ENCODE results near the gene ACAP3.

Gene ACAP3

DNA sequence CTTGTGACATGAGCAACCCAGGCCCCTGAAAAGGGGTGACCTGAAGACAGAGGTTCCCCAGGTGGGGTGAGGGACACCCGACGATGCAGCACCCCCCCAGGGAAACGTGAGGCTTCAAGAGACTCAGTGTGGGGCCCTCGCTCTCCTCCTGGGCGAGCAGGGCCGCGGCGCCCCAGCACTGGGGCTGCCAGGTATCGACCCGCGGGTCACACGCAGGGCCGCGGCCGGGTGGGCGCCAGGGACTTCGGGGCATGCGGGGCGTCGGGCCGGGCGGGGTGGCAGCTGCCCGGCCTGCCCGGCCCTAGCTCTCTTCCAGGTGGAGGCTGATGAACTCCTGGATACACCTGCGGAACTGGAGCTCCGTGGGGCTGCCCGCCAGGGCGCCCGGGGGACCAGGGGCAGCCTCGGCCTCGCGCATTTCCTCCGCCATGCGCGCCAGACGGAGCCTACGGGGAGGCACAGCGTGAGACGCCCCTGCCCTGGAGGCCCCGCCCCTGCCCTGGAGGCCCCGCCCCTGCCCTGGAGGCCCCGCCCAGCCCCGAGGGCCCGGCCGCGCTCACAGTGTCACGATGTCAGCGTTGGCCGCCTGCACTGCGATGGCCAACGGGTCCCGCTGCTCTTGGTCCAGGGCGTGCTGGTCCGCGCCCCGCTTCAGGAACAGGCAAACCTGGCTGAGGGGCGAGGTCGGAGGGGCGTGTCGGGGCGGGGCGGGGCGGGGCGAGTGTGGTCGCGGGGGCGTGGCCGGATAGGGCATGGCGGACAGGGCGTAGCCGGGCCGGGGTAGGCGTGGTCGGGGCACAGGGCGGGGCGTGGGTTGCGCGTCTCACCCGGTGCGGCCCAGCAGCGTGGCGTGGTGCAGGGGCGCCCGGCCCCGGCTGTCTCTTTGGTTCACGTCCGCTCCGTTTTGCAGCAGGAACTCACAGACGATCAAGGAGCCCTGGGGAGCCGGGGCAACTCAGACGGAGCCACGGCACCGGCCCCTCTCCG lies 14.2 kb downstream of the ACAP3 start:
- Histone ChIP-seq H3K27me3 (ENCODE audit: insufficient read depth, low read length, poor library complexity, severe bottlenecking) (no peaks in the 10 kb centered on the region), H3K36me3 (ENCODE audit: insufficient read depth, low read length) (no peaks in the 10 kb centered on the region), H3K4me3 (ENCODE audit: low read length, poor library complexity, severe bottlenecking) (no peak overlapping the region), H3K9ac (ENCODE audit: low read depth, low read length, poor library complexity, severe bottlenecking) (no peak overlapping the region), H3K4me1 (ENCODE audit: insufficient read depth, low read length, poor library complexity, severe bottlenecking) (no peaks in the 10 kb centered on the region), H3K4me2 (ENCODE audit: low read depth, low read length, poor library complexity, severe bottlenecking) (no peak overlapping the region), H3K9me3 (ENCODE audit: insufficient read depth, low read depth, low read length) (no peaks in the 10 kb centered on the region), H3K79me2 (ENCODE audit: insufficient read depth, low read length) (no peaks in the 10 kb centered on the region), H3K9me2 (replicated peaks; ENCODE audit: low read depth, low read length) (no peaks in the 10 kb centered on the region), H2AFZ (ENCODE audit: low read length) (no peak overlapping the region), H3F3A (ENCODE audit: low read depth) (no peaks in the 10 kb centered on the region), H4K20me1 (ENCODE audit: insufficient read depth, low read length, poor library complexity, severe bottlenecking) (no peaks in the 10 kb centered on the region)
- TF ChIP-seq, protein P1, sequence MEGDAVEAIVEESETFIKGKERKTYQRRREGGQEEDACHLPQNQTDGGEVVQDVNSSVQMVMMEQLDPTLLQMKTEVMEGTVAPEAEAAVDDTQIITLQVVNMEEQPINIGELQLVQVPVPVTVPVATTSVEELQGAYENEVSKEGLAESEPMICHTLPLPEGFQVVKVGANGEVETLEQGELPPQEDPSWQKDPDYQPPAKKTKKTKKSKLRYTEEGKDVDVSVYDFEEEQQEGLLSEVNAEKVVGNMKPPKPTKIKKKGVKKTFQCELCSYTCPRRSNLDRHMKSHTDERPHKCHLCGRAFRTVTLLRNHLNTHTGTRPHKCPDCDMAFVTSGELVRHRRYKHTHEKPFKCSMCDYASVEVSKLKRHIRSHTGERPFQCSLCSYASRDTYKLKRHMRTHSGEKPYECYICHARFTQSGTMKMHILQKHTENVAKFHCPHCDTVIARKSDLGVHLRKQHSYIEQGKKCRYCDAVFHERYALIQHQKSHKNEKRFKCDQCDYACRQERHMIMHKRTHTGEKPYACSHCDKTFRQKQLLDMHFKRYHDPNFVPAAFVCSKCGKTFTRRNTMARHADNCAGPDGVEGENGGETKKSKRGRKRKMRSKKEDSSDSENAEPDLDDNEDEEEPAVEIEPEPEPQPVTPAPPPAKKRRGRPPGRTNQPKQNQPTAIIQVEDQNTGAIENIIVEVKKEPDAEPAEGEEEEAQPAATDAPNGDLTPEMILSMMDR (conservative IDR thresholded peaks at IDR 0.05; ENCODE audit: low read length) = no peak
- no peak for TF ChIP-seq EZH2phosphoT487 (IDR thresholded peaks at IDR 0.05; ENCODE audit: borderline replicate concordance)

DNA sequence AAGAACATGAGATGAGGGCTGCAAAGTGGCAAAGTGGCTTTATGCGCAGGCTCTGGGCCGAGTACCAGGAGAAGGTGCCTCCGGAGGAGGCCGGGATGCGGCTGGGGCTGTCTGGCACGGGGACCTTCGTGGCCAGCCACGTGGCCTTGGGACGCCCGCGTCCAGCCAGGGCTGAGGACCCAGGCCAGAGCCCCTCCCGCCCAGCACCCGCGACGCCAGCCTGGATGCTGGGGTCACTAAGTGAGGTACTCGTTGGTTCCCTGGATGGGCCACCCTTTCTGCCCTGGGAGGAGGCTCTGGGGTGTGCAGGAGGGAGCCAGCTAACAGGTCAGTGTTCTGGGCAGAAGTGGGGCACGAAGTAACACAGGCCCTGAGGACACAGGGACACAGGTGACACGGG lies 14.9 kb downstream of the ACAP3 start:
- H3K9me3 ChIP-seq (ENCODE audit: insufficient read depth, low read depth, low read length) = no peaks in the 10 kb centered on the region
- no peaks in the 10 kb centered on the region for H3K9me2 ChIP-seq (replicated peaks; ENCODE audit: low read depth, low read length)
- no peaks in the 10 kb centered on the region for H3F3A ChIP-seq (ENCODE audit: low read depth)
- no peak overlapping the region for H3K9ac ChIP-seq (ENCODE audit: low read depth, low read length, poor library complexity, severe bottlenecking)
- H3K36me3 ChIP-seq (ENCODE audit: insufficient read depth, low read length) = no peaks in the 10 kb centered on the region
- H3K4me2 ChIP-seq (ENCODE audit: low read depth, low read length, poor library complexity, severe bottlenecking) = no peak overlapping the region
- H3K4me3 ChIP-seq (ENCODE audit: low read length, poor library complexity, severe bottlenecking) = no peak overlapping the region
- TF ChIP-seq EZH2phosphoT487 (IDR thresholded peaks at IDR 0.05; ENCODE audit: borderline replicate concordance) = no peak
- TF ChIP-seq, protein P1 (conservative IDR thresholded peaks at IDR 0.05; ENCODE audit: low read length) = no peak
- no peak overlapping the region for H2AFZ ChIP-seq (ENCODE audit: low read length)
- no peaks in the 10 kb centered on the region for H3K27me3 ChIP-seq (ENCODE audit: insufficient read depth, low read length, poor library complexity, severe bottlenecking)
- H4K20me1 ChIP-seq (ENCODE audit: insufficient read depth, low read length, poor library complexity, severe bottlenecking) = no peaks in the 10 kb centered on the region
- H3K4me1 ChIP-seq (ENCODE audit: insufficient read depth, low read length, poor library complexity, severe bottlenecking) = no peaks in the 10 kb centered on the region
- no peaks in the 10 kb centered on the region for H3K79me2 ChIP-seq (ENCODE audit: insufficient read depth, low read length)

DNA sequence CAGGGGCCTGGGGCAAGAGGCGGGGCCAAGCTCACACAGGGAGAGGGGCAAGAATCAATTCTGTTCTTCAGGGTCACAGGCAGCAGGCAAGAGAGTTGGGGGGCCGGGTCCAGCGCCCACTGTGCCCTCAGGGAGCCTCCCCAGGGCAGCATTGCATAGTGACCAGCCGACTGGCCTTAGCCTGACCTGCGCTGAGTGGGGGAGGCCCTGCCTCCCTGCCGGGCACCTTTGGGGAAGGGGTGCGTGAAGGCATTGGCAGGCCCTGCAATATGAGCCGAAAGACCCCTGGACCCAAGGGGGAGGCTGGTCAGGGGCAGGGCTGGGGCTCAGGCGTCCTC lies 15.3 kb downstream of the ACAP3 start:
- TF ChIP-seq, protein P1 (conservative IDR thresholded peaks at IDR 0.05; ENCODE audit: low read length) = no peak
- Histone ChIP-seq H2AFZ (ENCODE audit: low read length) (no peak overlapping the region), H3F3A (ENCODE audit: low read depth) (no peaks in the 10 kb centered on the region), H3K79me2 (ENCODE audit: insufficient read depth, low read length) (no peaks in the 10 kb centered on the region), H3K4me3 (ENCODE audit: low read length, poor library complexity, severe bottlenecking) (no peak overlapping the region), H3K9ac (ENCODE audit: low read depth, low read length, poor library complexity, severe bottlenecking) (no peak overlapping the region), H3K9me3 (ENCODE audit: insufficient read depth, low read depth, low read length) (no peaks in the 10 kb centered on the region), H3K27me3 (ENCODE audit: insufficient read depth, low read length, poor library complexity, severe bottlenecking) (no peaks in the 10 kb centered on the region), H3K4me2 (ENCODE audit: low read depth, low read length, poor library complexity, severe bottlenecking) (no peak overlapping the region), H4K20me1 (ENCODE audit: insufficient read depth, low read length, poor library complexity, severe bottlenecking) (no peaks in the 10 kb centered on the region), H3K36me3 (ENCODE audit: insufficient read depth, low read length) (no peaks in the 10 kb centered on the region), H3K9me2 (replicated peaks; ENCODE audit: low read depth, low read length) (no peaks in the 10 kb centered on the region), H3K4me1 (ENCODE audit: insufficient read depth, low read length, poor library complexity, severe bottlenecking) (no peaks in the 10 kb centered on the region)

All from Loucy (cell line).